ENCODE data around the gene CUL3. TPM values are rescaled to one million over a fixed set of nuclear protein-coding genes. Genes with fewer than 3 reads are reported as not detected.
"Not testable (repeated sequence)": the region's sequence is repeated elsewhere in the genome, so short reads cannot be mapped to it uniquely, and the experiment has no call there.

Gene CUL3
- total RNA-seq, 1 donor from 2014 or later: 99.4 TPM

DNA sequence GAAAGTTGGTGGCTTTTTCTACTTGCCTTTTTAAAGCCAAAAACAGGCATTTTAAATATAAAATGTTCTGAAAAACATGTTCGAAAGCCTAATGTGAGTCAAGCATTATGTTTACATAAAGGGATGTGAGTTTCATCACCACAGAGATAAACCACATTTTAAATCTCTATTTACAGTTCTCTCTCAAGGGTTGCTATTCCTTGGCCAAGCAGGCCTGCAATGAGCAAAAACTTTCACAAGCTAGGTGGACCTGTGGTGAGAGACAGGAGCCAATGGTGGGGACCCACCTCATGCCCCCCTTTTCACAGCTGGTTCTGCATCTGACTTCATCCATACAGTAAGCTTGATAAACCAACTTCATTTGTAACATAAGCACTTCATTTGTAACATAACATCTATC is 65.1 kb downstream of the CUL3 start:
- H3K4me1 Mint-ChIP-seq (ENCODE audit: low read depth, unreplicated experiment): peaks cover 9% of the 10 kb centered on the region
- H3K9me3 Mint-ChIP-seq (ENCODE audit: unreplicated experiment): peaks cover 3% of the 10 kb centered on the region
- H3K4me3 Mint-ChIP-seq (ENCODE audit: unreplicated experiment): no peak overlapping the region
- no peaks in the 10 kb centered on the region for H3K36me3 Mint-ChIP-seq (ENCODE audit: unreplicated experiment)
- no peak overlapping the region for H3K27ac Mint-ChIP-seq (ENCODE audit: unreplicated experiment)
- TF ChIP-seq, protein P1, sequence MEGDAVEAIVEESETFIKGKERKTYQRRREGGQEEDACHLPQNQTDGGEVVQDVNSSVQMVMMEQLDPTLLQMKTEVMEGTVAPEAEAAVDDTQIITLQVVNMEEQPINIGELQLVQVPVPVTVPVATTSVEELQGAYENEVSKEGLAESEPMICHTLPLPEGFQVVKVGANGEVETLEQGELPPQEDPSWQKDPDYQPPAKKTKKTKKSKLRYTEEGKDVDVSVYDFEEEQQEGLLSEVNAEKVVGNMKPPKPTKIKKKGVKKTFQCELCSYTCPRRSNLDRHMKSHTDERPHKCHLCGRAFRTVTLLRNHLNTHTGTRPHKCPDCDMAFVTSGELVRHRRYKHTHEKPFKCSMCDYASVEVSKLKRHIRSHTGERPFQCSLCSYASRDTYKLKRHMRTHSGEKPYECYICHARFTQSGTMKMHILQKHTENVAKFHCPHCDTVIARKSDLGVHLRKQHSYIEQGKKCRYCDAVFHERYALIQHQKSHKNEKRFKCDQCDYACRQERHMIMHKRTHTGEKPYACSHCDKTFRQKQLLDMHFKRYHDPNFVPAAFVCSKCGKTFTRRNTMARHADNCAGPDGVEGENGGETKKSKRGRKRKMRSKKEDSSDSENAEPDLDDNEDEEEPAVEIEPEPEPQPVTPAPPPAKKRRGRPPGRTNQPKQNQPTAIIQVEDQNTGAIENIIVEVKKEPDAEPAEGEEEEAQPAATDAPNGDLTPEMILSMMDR (IDR thresholded peaks at IDR 0.05; ENCODE audit: partially characterized antibody, unreplicated experiment): no peak
- no peak for DNase-seq
- no peaks in the 10 kb centered on the region for H3K27me3 Mint-ChIP-seq (ENCODE audit: unreplicated experiment)

DNA sequence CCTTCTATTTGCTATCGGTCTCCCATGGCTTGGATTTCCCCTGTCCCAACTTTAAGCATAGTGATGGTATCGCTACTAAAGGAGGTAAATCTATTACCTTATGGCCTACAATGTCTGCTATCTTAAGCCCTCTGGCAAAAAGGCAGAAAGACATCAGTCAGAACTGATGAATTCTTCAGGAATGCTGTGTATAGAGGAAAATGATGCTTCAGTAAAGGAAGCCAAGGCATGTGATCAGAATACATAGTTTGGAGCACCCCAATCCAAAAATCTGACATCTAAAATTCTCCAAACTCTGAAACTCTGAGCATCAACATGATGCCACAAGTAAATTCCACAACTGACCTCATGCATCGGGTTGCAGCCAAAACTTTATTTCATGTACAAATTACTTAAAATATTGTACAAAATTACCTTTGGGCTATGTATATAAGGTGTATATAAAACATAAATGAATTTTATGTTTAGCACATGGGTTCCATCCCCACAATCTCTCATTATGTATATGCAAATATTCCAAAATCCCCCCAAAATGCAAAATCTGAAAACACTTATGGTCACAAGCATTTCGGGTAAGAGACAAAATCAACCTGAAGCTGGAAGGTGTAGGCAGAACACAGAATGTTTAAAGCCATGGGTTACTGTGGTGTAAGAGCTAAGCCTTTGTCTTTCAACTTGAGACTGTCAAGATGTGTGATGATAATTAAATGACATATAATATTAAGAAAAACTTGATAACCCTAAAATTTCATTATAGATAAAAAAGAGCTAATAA is 66.2 kb downstream of the CUL3 start:
- Mint-ChIP-seq H3K27me3 (ENCODE audit: unreplicated experiment) (no peaks in the 10 kb centered on the region), H3K27ac (ENCODE audit: unreplicated experiment) (no peak overlapping the region), H3K36me3 (ENCODE audit: unreplicated experiment) (no peaks in the 10 kb centered on the region), H3K4me3 (ENCODE audit: unreplicated experiment) (no peak overlapping the region), H3K9me3 (ENCODE audit: unreplicated experiment) (peaks cover 3% of the 10 kb centered on the region), H3K4me1 (ENCODE audit: low read depth, unreplicated experiment) (peaks cover 5% of the 10 kb centered on the region)
- TF ChIP-seq, protein P1 (IDR thresholded peaks at IDR 0.05; ENCODE audit: partially characterized antibody, unreplicated experiment): no peak
- DNase-seq: no peak

DNA sequence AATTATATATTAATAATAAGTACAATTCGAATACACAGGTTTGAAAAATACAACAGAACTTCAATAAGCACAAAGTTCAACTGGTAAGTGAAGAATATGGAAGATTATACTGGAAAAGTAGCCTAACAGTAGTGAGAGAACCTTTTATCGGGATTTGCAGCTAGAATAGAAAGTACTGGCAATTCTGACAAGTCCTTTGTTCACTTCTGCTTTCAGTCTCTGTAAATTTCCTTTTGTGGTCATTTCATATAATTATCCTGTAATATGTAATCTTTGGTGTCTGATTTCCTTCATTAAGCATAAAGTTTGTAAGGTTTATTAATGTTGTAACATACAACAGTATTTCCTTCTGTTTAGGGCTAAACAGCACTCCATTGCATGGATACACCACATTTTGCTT is 67.2 kb downstream of the CUL3 start:
- Mint-ChIP-seq H3K27ac (ENCODE audit: unreplicated experiment) (no peak overlapping the region), H3K4me3 (ENCODE audit: unreplicated experiment) (no peak overlapping the region), H3K9me3 (ENCODE audit: unreplicated experiment) (peaks cover 3% of the 10 kb centered on the region), H3K27me3 (ENCODE audit: unreplicated experiment) (no peaks in the 10 kb centered on the region), H3K36me3 (ENCODE audit: unreplicated experiment) (no peaks in the 10 kb centered on the region), H3K4me1 (ENCODE audit: low read depth, unreplicated experiment) (no peaks in the 10 kb centered on the region)
- TF ChIP-seq, protein P1 (IDR thresholded peaks at IDR 0.05; ENCODE audit: partially characterized antibody, unreplicated experiment): no peak
- no peak for DNase-seq

DNA sequence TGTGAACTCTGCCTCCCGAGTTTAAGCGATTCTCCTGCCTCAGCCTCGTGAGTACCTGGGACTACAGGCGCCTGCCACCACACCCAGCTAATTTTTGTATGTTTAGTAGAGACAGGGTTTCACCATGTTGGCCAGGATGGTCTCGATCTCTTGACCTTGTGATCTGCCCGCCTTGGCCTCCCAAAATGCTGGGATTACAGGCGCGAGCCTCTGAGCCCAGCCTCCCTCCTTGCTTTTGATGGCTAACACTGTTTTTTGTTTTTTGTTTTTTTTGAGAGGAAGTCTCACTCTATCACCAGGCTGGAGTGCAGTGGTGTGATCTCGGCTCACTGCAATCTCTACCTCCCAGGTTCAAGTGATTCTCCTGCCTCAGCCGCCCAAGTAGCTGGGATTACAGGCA is 68.8 kb downstream of the CUL3 start:
- DNase-seq; H3K4me1 Mint-ChIP-seq (ENCODE audit: low read depth, unreplicated experiment); H3K27me3 Mint-ChIP-seq (ENCODE audit: unreplicated experiment); H3K36me3 Mint-ChIP-seq (ENCODE audit: unreplicated experiment); H3K9me3 Mint-ChIP-seq (ENCODE audit: unreplicated experiment); H3K4me3 Mint-ChIP-seq (ENCODE audit: unreplicated experiment); H3K27ac Mint-ChIP-seq (ENCODE audit: unreplicated experiment): not testable (repeated sequence)

DNA sequence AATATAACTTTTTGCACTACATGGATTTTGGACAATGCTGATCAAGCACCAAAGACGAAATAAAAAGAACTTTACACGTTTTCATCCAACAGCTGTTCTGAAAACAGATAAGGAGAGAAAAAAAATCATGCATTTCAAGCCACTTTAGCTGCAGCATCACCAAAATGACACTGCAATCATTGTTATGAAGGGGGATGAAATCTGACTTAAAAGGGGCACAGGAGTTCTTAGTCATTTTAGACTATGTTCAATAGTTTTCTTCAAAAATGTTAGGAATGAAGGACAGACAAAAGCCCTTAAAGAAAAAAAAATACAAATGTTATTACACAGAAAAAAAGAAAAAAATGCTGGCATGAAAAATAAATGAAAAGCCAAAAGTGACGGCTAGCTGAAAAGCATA is 71.2 kb downstream of the CUL3 start:
- Mint-ChIP-seq H3K4me1 (ENCODE audit: low read depth, unreplicated experiment) (no peaks in the 10 kb centered on the region), H3K36me3 (ENCODE audit: unreplicated experiment) (no peaks in the 10 kb centered on the region), H3K27ac (ENCODE audit: unreplicated experiment) (no peak overlapping the region), H3K27me3 (ENCODE audit: unreplicated experiment) (no peaks in the 10 kb centered on the region), H3K4me3 (ENCODE audit: unreplicated experiment) (no peak overlapping the region), H3K9me3 (ENCODE audit: unreplicated experiment) (peaks cover 3% of the 10 kb centered on the region)
- no peak for DNase-seq
- TF ChIP-seq, protein P1 (IDR thresholded peaks at IDR 0.05; ENCODE audit: partially characterized antibody, unreplicated experiment): no peak
